HepG2 (cell line): ENCODE measurements around the gene EIF4A3. TPM values are rescaled to one million over a fixed set of nuclear protein-coding genes. Genes with fewer than 3 reads are reported as not detected.

Source experiments
- ATAC-seq: fragments of 200-7000 bp; cut with Tn5 transposase; 3 replicates; pipeline ENCODE4 v1.9.1; 2020; ENCODE audit warnings: mild to moderate bottlenecking, moderate library complexity
- BruUV-seq: library from RNA; stranded (reverse); fragments of 400-500 nt; replicated peaks from 2 replicates; lab custom pipeline; 2021; lab: Mats Ljungman, UMichigan
- CTCF ChIA-PET: fragments of 300-600 bp; formaldehyde crosslinking; extraction: SDS; loops from one replicate; lab custom pipeline; 2021; ENCODE audit warnings: low total read pairs, inconsistent platforms, low intra/inter-chr PET ratio; lab: Yijun Ruan, JAX
- POLR2A ChIA-PET: fragments of 350-600 bp; sonication (Branson Sonifier 250); formaldehyde crosslinking; loops from one replicate; lab custom pipeline; 2020; ENCODE audit warnings: antibody characterized with exemption, inconsistent platforms; lab: Yijun Ruan, JAX
- DNase-seq: peaks from one replicate; pipeline ENCODE4 v3.0.0-alpha.2; 2015; ENCODE audit warnings: low spot score
- FAIRE-seq: peaks from 3 replicates; lab custom pipeline; 2011; peaks lifted over from hg19 to GRCh38; lab: Jason Lieb, UNC
- H2AFZ ChIP-seq: one replicate; pipeline ENCODE4 v1.6.1; 2011; ENCODE audit warnings: low read length, inconsistent platforms
- H3K27ac ChIP-seq: fragments of 300-600 bp; 3 replicates; pipeline ENCODE4 v1.8.0; 2011; ENCODE audit warnings: mixed run types, mild to moderate bottlenecking, mixed read lengths, low read length, inconsistent platforms; ENCODE audit not compliant: insufficient read depth; ENCODE audit errors: extremely low read length
- H3K27me3 ChIP-seq, 2 experiments: fragments of 200-600 bp in 1 of 2; 2 replicates in 1 of 2; 3 replicates in 1 of 2; pipeline versions ENCODE4 v1.6.0 to v1.8.0; 2011; ENCODE audit warnings: low read length in 2 of 2, mild to moderate bottlenecking in 2 of 2, moderate library complexity in 2 of 2, inconsistent platforms in 1 of 2; ENCODE audit not compliant: insufficient read depth in 2 of 2, control insufficient read depth in 1 of 2
- H3K36me3 ChIP-seq, 2 experiments: fragments of 200-600 bp in 1 of 2; replicated peaks in 1 of 2; 2 replicates in 1 of 2; 3 replicates in 1 of 2; pipeline versions ENCODE4 v1.5.1 to v1.8.0; 2011; ENCODE audit warnings: low read length in 2 of 2, inconsistent platforms in 1 of 2; ENCODE audit not compliant: insufficient read depth in 2 of 2, control insufficient read depth in 1 of 2
- H3K4me1 ChIP-seq: 2 replicates; pipeline ENCODE4 v1.5.1; 2012; ENCODE audit warnings: low read length, inconsistent platforms; ENCODE audit not compliant: insufficient read depth
- H3K4me2 ChIP-seq: 2 replicates; pipeline ENCODE4 v1.6.0; 2011; ENCODE audit warnings: low read depth, low read length, inconsistent platforms
- H3K4me3 ChIP-seq, 3 experiments: fragments of 200-600 bp in 1 of 3; sonication (generic), shearing (Covaris generic) in 1 of 3; replicated peaks in 1 of 3; 2 replicates each; pipeline ENCODE4 v1.5.1; 2011 to 2016; ENCODE audit warnings: low read length in 3 of 3, inconsistent platforms in 2 of 3, low read depth in 2 of 3, mild to moderate bottlenecking in 2 of 3, control low read depth in 1 of 3, mixed read lengths in 1 of 3; ENCODE audit not compliant: insufficient read depth in 1 of 3
- H3K79me2 ChIP-seq: one replicate; pipeline ENCODE4 v1.6.1; 2011; ENCODE audit warnings: low read length, inconsistent platforms; ENCODE audit not compliant: insufficient read depth
- H3K9ac ChIP-seq: 2 replicates; pipeline ENCODE4 v1.6.0; 2011; ENCODE audit warnings: mild to moderate bottlenecking, low read depth, low read length, inconsistent platforms; ENCODE audit not compliant: insufficient read depth
- H3K9me3 ChIP-seq: 2 replicates; pipeline ENCODE4 v1.5.1; 2012; ENCODE audit warnings: mild to moderate bottlenecking, low read length
- H4K20me1 ChIP-seq: 2 replicates; pipeline ENCODE4 v1.6.0; 2011; ENCODE audit warnings: inconsistent platforms, mild to moderate bottlenecking, low read length, moderate library complexity; ENCODE audit not compliant: insufficient read depth
- ASH2L ChIP-seq: fragments of 300-600, 200-600 bp; sonication (generic); IDR thresholded peaks from 2 replicates; pipeline ENCODE4 v1.7.0; 2017; ENCODE audit warnings: low read depth, mild to moderate bottlenecking, moderate library complexity, mixed read lengths, low read length; ENCODE audit not compliant: insufficient read length
- XBP1 ChIP-seq: sonication (generic); formaldehyde crosslinking; IDR thresholded peaks from 2 replicates; pipeline ENCODE4 v1.5.0; 2020; ENCODE audit warnings: missing genetic modification reagents
- ZBTB33 ChIP-seq: sonication (generic); formaldehyde crosslinking; IDR thresholded peaks from 2 replicates; pipeline ENCODE4 v1.4.0; 2020; ENCODE audit warnings: missing genetic modification reagents
- WGBS: methylation state at CpG from one replicate; pipeline ENCODE4 v1.1.6; 2017; ENCODE audit warnings: low lambda C conversion rate; 5-methylcytosine and 5-hydroxymethylcytosine counted together
- in situ Hi-C: cut with HindIII; loops from 2 replicates; pipeline ENCODE4 v1.10.0; 2017; ENCODE audit warnings: low pct_unique_long_range_greater_than_20kb; ENCODE audit not compliant: extremely low pct_ligation_motif_present
- intact Hi-C: fragments of 100-400 bp; cut with micrococcal nuclease; formaldehyde crosslinking; loops from one replicate; pipeline ENCODE4 v1.10.0; 2022; ENCODE audit not compliant: unreplicated experiment
- polyA plus RNA-seq, 8 experiments: library from polyadenylated mRNA; depleted of rRNA in 3 of 8; stranded (reverse) in 7 of 8; unstranded in 1 of 8; fragments of >200 nt; fragmentation: Illumina TruSeq in 4 of 8; extraction: Trizol in 4 of 8; gene quantifications; 2 replicates each; pipeline versions ENCODE4 v1.2.1 to v1.2.3, GENCODE V29; 2011 to 2016; ENCODE audit warnings: low read depth in 4 of 8, missing spikeins in 1 of 8, mixed read lengths in 1 of 8; ENCODE audit not compliant: insufficient read depth in 1 of 8
- total RNA-seq, 5 experiments: library from RNA; depleted of rRNA; stranded (reverse); fragments of >200 nt; fragmentation: Illumina TruSeq; extraction: Trizol; gene quantifications; 2 replicates each; pipeline ENCODE4 v1.2.3, GENCODE V29; 2016; ENCODE audit warnings: low read depth in 1 of 5
- TF ChIP-seq, protein P1 (sequence below): fragments of 450-650 bp; IDR thresholded peaks from 2 replicates; pipeline ENCODE4 v1.6.1; 2016

EIF4A3 gene
- total and polyA plus RNA-seq, 2 of the 13 experiments (the other 11 are each of a cell fraction or from before 2014, with no cell fraction given), result 145 to 187 TPM

DNA sequence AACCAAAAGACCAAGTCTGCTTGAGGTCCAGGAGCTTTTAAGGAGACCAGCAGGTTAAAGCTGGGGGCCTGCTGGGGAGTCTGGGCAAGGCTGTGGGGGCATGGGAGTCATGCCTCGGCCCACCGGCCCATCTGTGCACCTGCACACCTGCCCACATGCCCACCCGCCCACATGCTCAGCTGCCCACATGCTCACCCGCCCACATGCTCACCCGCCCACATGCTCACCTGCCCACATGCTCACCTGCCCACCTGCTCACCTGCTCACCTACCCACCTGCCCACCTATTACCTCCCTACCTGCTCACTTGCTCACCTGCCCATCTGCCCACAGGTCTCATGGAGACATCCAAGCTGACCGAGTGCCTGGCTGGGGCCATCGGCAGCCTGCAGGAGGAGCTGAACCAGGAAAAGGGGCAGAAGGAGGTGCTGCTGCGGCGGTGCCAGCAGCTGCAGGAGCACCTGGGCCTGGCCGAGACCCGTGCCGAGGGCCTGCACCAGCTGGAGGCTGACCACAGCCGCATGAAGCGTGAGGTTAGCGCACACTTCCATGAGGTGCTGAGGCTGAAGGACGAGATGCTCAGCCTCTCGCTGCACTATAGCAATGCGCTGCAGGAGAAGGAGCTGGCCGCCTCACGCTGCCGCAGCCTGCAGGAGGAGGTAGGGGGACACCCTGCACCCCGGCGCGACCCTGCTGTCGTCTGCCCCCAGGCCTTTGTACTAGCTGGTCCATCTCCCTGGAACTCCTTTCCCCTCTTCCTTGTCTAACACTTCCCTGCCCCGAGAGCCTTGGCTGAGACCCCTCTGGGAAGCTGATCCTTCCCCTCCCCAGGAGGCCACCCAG lies 36.9 kb upstream of the EIF4A3 start:
- no peak overlapping the region for H2AFZ ChIP-seq
- no TSS peak for BruUV-seq
- FAIRE-seq (no peak), DNase-seq (no peak), ATAC-seq (peak; percentile 10)
- H3K27ac ChIP-seq, result no peak overlapping the region
- no peak overlapping the region for H3K9ac ChIP-seq
- intact Hi-C loops (no loop called here), in situ Hi-C loops (no loop called here)
- peaks cover 17 to 97% of the 10 kb centered on the region in 2 experiments for H3K27me3 ChIP-seq
- POLR2A ChIA-PET, result interaction anchor here (1.1 kb wide), 1 partner anchor 38 kb away, joined by 3 read pairs; no protein-coding TSS in a partner anchor
- H3K4me2 ChIP-seq, result no peak overlapping the region
- no peaks in the 10 kb centered on the region for H3K9me3 ChIP-seq
- TF ChIP-seq XBP1 (CRISPR knock-in tag), result no peak
- TF ChIP-seq, protein P1, sequence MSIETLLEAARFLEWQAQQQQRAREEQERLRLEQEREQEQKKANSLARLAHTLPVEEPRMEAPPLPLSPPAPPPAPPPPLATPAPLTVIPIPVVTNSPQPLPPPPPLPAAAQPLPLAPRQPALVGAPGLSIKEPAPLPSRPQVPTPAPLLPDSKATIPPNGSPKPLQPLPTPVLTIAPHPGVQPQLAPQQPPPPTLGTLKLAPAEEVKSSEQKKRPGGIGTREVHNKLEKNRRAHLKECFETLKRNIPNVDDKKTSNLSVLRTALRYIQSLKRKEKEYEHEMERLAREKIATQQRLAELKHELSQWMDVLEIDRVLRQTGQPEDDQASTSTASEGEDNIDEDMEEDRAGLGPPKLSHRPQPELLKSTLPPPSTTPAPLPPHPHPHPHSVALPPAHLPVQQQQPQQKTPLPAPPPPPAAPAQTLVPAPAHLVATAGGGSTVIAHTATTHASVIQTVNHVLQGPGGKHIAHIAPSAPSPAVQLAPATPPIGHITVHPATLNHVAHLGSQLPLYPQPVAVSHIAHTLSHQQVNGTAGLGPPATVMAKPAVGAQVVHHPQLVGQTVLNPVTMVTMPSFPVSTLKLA, result peak; percentile 59
- TF ChIP-seq ZBTB33 (CRISPR knock-in tag), result peak; percentile 83
- no peak for TF ChIP-seq ASH2L
- WGBS, result 52% methylated on average over 19 of the region's 26 CpGs
- H4K20me1 ChIP-seq, result no peaks in the 10 kb centered on the region
- H3K4me3 ChIP-seq, result no peak overlapping the region
- H3K36me3 ChIP-seq, result no peaks in the 10 kb centered on the region
- peaks cover 15% of the 10 kb centered on the region for H3K4me1 ChIP-seq
- CTCF ChIA-PET, result no interaction called here
- no peaks in the 10 kb centered on the region for H3K79me2 ChIP-seq
